H9 (cell line): ENCODE results near the gene CAMTA1. TPM values are rescaled to one million over a fixed set of nuclear protein-coding genes. Genes with fewer than 3 reads are reported as not detected.

ENCODE experiments used
- DNase-seq: peaks from one replicate; pipeline ENCODE4 v3.0.0-alpha.2; 2017
- H2AFZ ChIP-seq: one replicate; pipeline ENCODE4 v1.6.1; 2013; ENCODE audit warnings: mild to moderate bottlenecking, low read length, control low read depth, moderate library complexity
- H2AK5ac ChIP-seq: 2 replicates; pipeline ENCODE4 v1.6.1; 2013; ENCODE audit warnings: low read length, control low read depth, mixed read lengths; ENCODE audit not compliant: insufficient read length
- H2BK120ac ChIP-seq: one replicate; pipeline ENCODE4 v1.6.1; 2013; ENCODE audit warnings: low read depth, mild to moderate bottlenecking, low read length, control low read depth, inconsistent platforms; ENCODE audit not compliant: poor library complexity, severe bottlenecking
- H2BK12ac ChIP-seq: 2 replicates; pipeline ENCODE4 v1.6.1; 2013; ENCODE audit warnings: low read length, control low read depth, mixed read lengths, low read depth; ENCODE audit not compliant: insufficient read length
- H2BK15ac ChIP-seq: 2 replicates; pipeline ENCODE4 v1.6.1; 2013; ENCODE audit warnings: low read depth, low read length, control low read depth
- H2BK20ac ChIP-seq: one replicate; pipeline ENCODE4 v1.6.1; 2013; ENCODE audit warnings: low read depth, mild to moderate bottlenecking, low read length, control low read depth, inconsistent platforms; ENCODE audit not compliant: poor library complexity, severe bottlenecking
- H2BK5ac ChIP-seq: 2 replicates; pipeline ENCODE4 v1.6.1; 2013; ENCODE audit warnings: low read length, control low read depth, mixed read lengths; ENCODE audit not compliant: insufficient read length
- H3K14ac ChIP-seq: 2 replicates; pipeline ENCODE4 v1.6.1; 2013; ENCODE audit warnings: low read length, control low read depth; ENCODE audit not compliant: insufficient read depth
- H3K18ac ChIP-seq: 2 replicates; pipeline ENCODE4 v1.6.1; 2013; ENCODE audit warnings: low read depth, mild to moderate bottlenecking, mixed read lengths, low read length, control low read depth; ENCODE audit not compliant: insufficient read length
- H3K23ac ChIP-seq: 2 replicates; pipeline ENCODE4 v1.6.1; 2013; ENCODE audit warnings: low read length, control low read depth, mixed read lengths, low read depth; ENCODE audit not compliant: insufficient read length
- H3K23me2 ChIP-seq: 2 replicates; pipeline ENCODE4 v1.6.1; 2013; ENCODE audit warnings: low read depth, mild to moderate bottlenecking, mixed read lengths, low read length, control low read depth; ENCODE audit not compliant: insufficient read length, poor library complexity, severe bottlenecking
- H3K27ac ChIP-seq: 2 replicates; pipeline ENCODE4 v1.5.1; 2013; ENCODE audit warnings: low read length, control low read depth, mixed read lengths, low read depth; ENCODE audit not compliant: insufficient read length
- H3K27me3 ChIP-seq: 2 replicates; pipeline ENCODE4 v1.6.1; 2013; ENCODE audit warnings: low read length, control low read depth, inconsistent platforms; ENCODE audit not compliant: insufficient read depth
- H3K4ac ChIP-seq: 2 replicates; pipeline ENCODE4 v1.6.1; 2013; ENCODE audit warnings: low read depth, mild to moderate bottlenecking, control low read depth, inconsistent platforms, low read length, moderate library complexity
- H3K4me1 ChIP-seq: 2 replicates; pipeline ENCODE4 v1.6.1; 2013; ENCODE audit warnings: low read length, control low read depth, inconsistent platforms; ENCODE audit not compliant: insufficient read depth
- H3K4me2 ChIP-seq: 2 replicates; pipeline ENCODE4 v1.6.1; 2013; ENCODE audit warnings: low read length, control low read depth, mixed read lengths; ENCODE audit not compliant: insufficient read length, insufficient read depth
- H3K56ac ChIP-seq: 2 replicates; pipeline ENCODE4 v1.6.1; 2013; ENCODE audit warnings: low read depth, mild to moderate bottlenecking, mixed read lengths, low read length, control low read depth; ENCODE audit not compliant: insufficient read length
- H3K79me1 ChIP-seq: 2 replicates; pipeline ENCODE4 v1.6.1; 2013; ENCODE audit warnings: low read depth, mild to moderate bottlenecking, moderate library complexity, low read length, control low read depth, inconsistent platforms; ENCODE audit not compliant: insufficient read depth, poor library complexity, severe bottlenecking
- H3K79me2 ChIP-seq: 2 replicates; pipeline ENCODE4 v1.6.1; 2013; ENCODE audit warnings: low read length, control low read depth, inconsistent platforms; ENCODE audit not compliant: insufficient read depth
- H3K9ac ChIP-seq: 2 replicates; pipeline ENCODE4 v1.6.1; 2013; ENCODE audit warnings: low read length, control low read depth, mixed read lengths; ENCODE audit not compliant: insufficient read length; ENCODE audit errors: extremely low read depth
- H3K9me3 ChIP-seq: one replicate; pipeline ENCODE4 v1.6.1; 2013; ENCODE audit warnings: low read depth, low read length, inconsistent platforms; ENCODE audit not compliant: control insufficient read depth
- H3T11ph ChIP-seq: one replicate; pipeline ENCODE4 v1.6.1; 2013; ENCODE audit warnings: mild to moderate bottlenecking, low read length, control low read depth, inconsistent platforms
- H4K20me1 ChIP-seq: one replicate; pipeline ENCODE4 v1.6.1; 2013; ENCODE audit not compliant: control insufficient read depth, insufficient read length, insufficient read depth
- H4K5ac ChIP-seq: 2 replicates; pipeline ENCODE4 v1.6.1; 2013; ENCODE audit warnings: low read depth, mild to moderate bottlenecking, mixed read lengths, low read length, control low read depth; ENCODE audit not compliant: insufficient read length
- H4K8ac ChIP-seq: replicated peaks from 2 replicates; pipeline ENCODE4 v1.6.1; 2013; ENCODE audit warnings: low read length, control low read depth, mixed read lengths, low read depth; ENCODE audit not compliant: insufficient read length
- H4K91ac ChIP-seq: 2 replicates; pipeline ENCODE4 v1.6.1; 2013; ENCODE audit warnings: low read depth, mild to moderate bottlenecking, moderate library complexity, mixed read lengths, low read length, control low read depth; ENCODE audit not compliant: insufficient read length
- H3K27ac Mint-ChIP-seq, 3 experiments: 2 replicates in 2 of 3; 3 replicates in 1 of 3; pipeline ENCODE4 v1.8.0; 2020 to 2021; ENCODE audit warnings: mixed read lengths in 3 of 3, mild to moderate bottlenecking in 1 of 3, moderate library complexity in 1 of 3
- H3K27me3 Mint-ChIP-seq: 2 replicates; pipeline ENCODE4 v1.8.0; 2021; ENCODE audit warnings: low read depth, mild to moderate bottlenecking, moderate library complexity, mixed read lengths
- H3K36me3 Mint-ChIP-seq, 3 experiments: 2 replicates in 2 of 3; 3 replicates in 1 of 3; pipeline ENCODE4 v1.8.0; 2020 to 2021; ENCODE audit warnings: low read depth in 3 of 3, mixed read lengths in 3 of 3; ENCODE audit not compliant: insufficient read depth in 1 of 3
- H3K4me1 Mint-ChIP-seq, 2 experiments: 2 replicates each; pipeline ENCODE4 v1.8.0; 2020; ENCODE audit warnings: mixed read lengths in 2 of 2
- H3K4me3 Mint-ChIP-seq, 2 experiments: 2 replicates in 1 of 2; 3 replicates in 1 of 2; pipeline ENCODE4 v1.8.0; 2020 to 2021; ENCODE audit warnings: mild to moderate bottlenecking in 2 of 2, mixed read lengths in 2 of 2, moderate library complexity in 1 of 2
- H3K9me3 Mint-ChIP-seq, 2 experiments: 2 replicates in 1 of 2; 3 replicates in 1 of 2; pipeline ENCODE4 v1.8.0; 2020; ENCODE audit warnings: mild to moderate bottlenecking in 2 of 2, mixed read lengths in 2 of 2, moderate library complexity in 1 of 2
- WGBS: extraction: QIAGEN DNeasy Blood & Tissue Kit; methylation state at CpG from one replicate; pipeline ENCODE4 v1.1.7; 2013; ENCODE audit warnings: missing lambda C conversion rate, low lambda C conversion rate, mixed read lengths; ENCODE audit not compliant: insufficient read length; ENCODE audit errors: extremely low coverage; 5-methylcytosine and 5-hydroxymethylcytosine counted together
- total RNA-seq: library from RNA; stranded (reverse); gene quantifications from 2 replicates; pipeline ENCODE4 v1.2.1, GENCODE V29; 2021
- TF ChIP-seq, protein P1 (sequence below): fragments of 200-600 bp; sonication (generic); conservative IDR thresholded peaks from 3 replicates; pipeline ENCODE4 v1.8.0; 2021; ENCODE audit warnings: antibody characterized with exemption, mild to moderate bottlenecking

CAMTA1 gene
- total RNA-seq, 1 experiment from 2014 or later: 115 TPM

DNA sequence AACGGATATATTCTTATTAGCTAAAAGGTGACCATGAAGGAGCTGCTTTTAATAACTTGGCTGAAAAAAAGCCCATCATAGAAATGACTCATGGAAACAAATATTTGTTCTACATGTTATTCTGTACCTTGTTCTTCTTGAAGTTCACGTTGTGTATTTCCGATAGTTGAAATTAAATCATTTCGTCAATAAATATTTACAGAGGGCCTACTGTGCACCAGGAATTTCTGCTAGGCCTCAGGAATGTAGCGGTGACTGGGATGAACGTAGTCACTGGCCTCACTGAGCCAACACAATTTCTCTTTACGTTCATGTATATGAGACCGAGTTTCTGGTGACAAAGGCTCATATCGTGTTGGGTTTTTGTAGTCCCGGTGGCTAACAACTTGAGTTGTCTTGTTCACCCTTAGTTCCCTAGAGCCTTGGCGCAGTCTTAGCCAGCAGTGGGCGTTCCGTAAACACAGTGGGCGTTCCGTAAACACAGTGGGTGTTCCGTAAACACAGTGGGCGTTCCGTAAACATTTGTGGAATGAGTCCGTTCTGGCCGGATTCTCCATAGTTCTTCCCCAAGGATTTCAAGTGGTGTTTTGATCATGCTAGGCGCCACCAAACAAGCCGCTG is 932.6 kb downstream of the CAMTA1 start:
- H3K4me1 Mint-ChIP-seq: peaks cover 7 to 10% of the 10 kb centered on the region in 2 experiments
- H3T11ph ChIP-seq: no peak overlapping the region
- no peak overlapping the region for H3K4me2 ChIP-seq
- H3K4me1 ChIP-seq: no peaks in the 10 kb centered on the region
- H2AK5ac ChIP-seq: no peak overlapping the region
- DNase-seq: no peak
- no peak overlapping the region for H3K23ac ChIP-seq
- H3K36me3 Mint-ChIP-seq: no peaks in the 10 kb centered on the region
- H2BK20ac ChIP-seq: no peak overlapping the region
- peaks cover 5% of the 10 kb centered on the region for H3K27me3 Mint-ChIP-seq
- H3K27me3 ChIP-seq: no peaks in the 10 kb centered on the region; the same call in 1 of the 2 replicates
- H4K20me1 ChIP-seq: no peaks in the 10 kb centered on the region
- no CpG with 5 or more reads among the region's 22 CpGs for WGBS
- H3K27ac Mint-ChIP-seq: no peak overlapping the region
- no peak overlapping the region for H4K5ac ChIP-seq
- H3K23me2 ChIP-seq: no peaks in the 10 kb centered on the region
- H3K79me2 ChIP-seq: no peaks in the 10 kb centered on the region
- no peaks in the 10 kb centered on the region for H3K79me1 ChIP-seq
- no peak overlapping the region for H3K9ac ChIP-seq
- H3K4ac ChIP-seq: no peak overlapping the region
- no peak overlapping the region for H2BK5ac ChIP-seq
- no peak overlapping the region for H2BK15ac ChIP-seq
- no peaks in the 10 kb centered on the region for H3K9me3 Mint-ChIP-seq
- TF ChIP-seq, protein P1, sequence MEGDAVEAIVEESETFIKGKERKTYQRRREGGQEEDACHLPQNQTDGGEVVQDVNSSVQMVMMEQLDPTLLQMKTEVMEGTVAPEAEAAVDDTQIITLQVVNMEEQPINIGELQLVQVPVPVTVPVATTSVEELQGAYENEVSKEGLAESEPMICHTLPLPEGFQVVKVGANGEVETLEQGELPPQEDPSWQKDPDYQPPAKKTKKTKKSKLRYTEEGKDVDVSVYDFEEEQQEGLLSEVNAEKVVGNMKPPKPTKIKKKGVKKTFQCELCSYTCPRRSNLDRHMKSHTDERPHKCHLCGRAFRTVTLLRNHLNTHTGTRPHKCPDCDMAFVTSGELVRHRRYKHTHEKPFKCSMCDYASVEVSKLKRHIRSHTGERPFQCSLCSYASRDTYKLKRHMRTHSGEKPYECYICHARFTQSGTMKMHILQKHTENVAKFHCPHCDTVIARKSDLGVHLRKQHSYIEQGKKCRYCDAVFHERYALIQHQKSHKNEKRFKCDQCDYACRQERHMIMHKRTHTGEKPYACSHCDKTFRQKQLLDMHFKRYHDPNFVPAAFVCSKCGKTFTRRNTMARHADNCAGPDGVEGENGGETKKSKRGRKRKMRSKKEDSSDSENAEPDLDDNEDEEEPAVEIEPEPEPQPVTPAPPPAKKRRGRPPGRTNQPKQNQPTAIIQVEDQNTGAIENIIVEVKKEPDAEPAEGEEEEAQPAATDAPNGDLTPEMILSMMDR: no peak
- H4K91ac ChIP-seq: no peak overlapping the region
- H4K8ac ChIP-seq: no peak overlapping the region
- no peak overlapping the region for H3K18ac ChIP-seq
- H2AFZ ChIP-seq: no peak overlapping the region
- no peaks in the 10 kb centered on the region for H3K9me3 ChIP-seq
- H3K56ac ChIP-seq: no peak overlapping the region
- H2BK120ac ChIP-seq: no peak overlapping the region
- no peak overlapping the region for H3K27ac ChIP-seq
- no peak overlapping the region for H3K14ac ChIP-seq
- no peak overlapping the region for H2BK12ac ChIP-seq
- no peak overlapping the region for H3K4me3 Mint-ChIP-seq
